C4-2B (cell line): ENCODE results near the gene OPCML.

Source experiments
- CTCF ChIP-seq: fragments of 450-650 bp; conservative IDR thresholded peaks from 2 replicates; pipeline ENCODE4 v1.5.1; 2017; ENCODE audit warnings: mild to moderate bottlenecking
- ZFX ChIP-seq: fragments of 450-650 bp; IDR thresholded peaks from 2 replicates; pipeline ENCODE4 v1.6.1; 2017

- TF ChIP-seq CTCF (no peak), ZFX (no peak)
These were observed 385.5 kb downstream of the OPCML start for GRCh38 chr11:133146697-133147306.
